Psoas muscle (tissue), 8 donors: ENCODE measurements around the gene SNCB. TPM values are rescaled to one million over a fixed set of nuclear protein-coding genes. Genes with fewer than 3 reads are reported as not detected.

Experiments
- ATAC-seq, 4 donors: fragments of 200-7000 bp; cut with Tn5 transposase; one replicate each; pipeline ENCODE4 v1.9.1; 2020; ENCODE audit warnings: moderate library complexity in 3 of 4, mild to moderate bottlenecking in 2 of 4
- DNase-seq, 2 donors: peaks; one replicate each; pipeline ENCODE4 v3.0.0-alpha.2; 2020
- H3K27ac ChIP-seq: fragments of 200-600 bp; one replicate; pipeline ENCODE4 v1.8.0; 2022
- H3K27me3 ChIP-seq, 3 donors: fragments of 200-600 bp in 1 of 3; one replicate each; pipeline versions ENCODE4 v1.6.1 to v1.8.0; 2013 to 2022; ENCODE audit warnings: low read length in 2 of 3, mild to moderate bottlenecking in 2 of 3, moderate library complexity in 1 of 3; ENCODE audit not compliant: insufficient read depth in 3 of 3
- H3K36me3 ChIP-seq, 2 donors: fragments of 200-600 bp in 1 of 2; one replicate each; pipeline versions ENCODE4 v1.6.1 to v1.8.0; 2013 to 2022; ENCODE audit warnings: low read depth in 1 of 2, mild to moderate bottlenecking in 1 of 2, moderate library complexity in 1 of 2; ENCODE audit not compliant: insufficient read depth in 1 of 2
- H3K4me1 ChIP-seq: fragments of 200-600 bp; one replicate; pipeline ENCODE4 v1.8.0; 2022
- H3K4me3 ChIP-seq: fragments of 200-600 bp; one replicate; pipeline ENCODE4 v1.8.0; 2022; ENCODE audit warnings: mild to moderate bottlenecking
- H3K9me3 ChIP-seq: fragments of 200-600 bp; one replicate; pipeline ENCODE4 v1.8.0; 2022
- CTCF ChIP-seq: fragments of 200-600 bp; IDR thresholded peaks from one replicate; pipeline ENCODE4 v1.8.0; 2022; ENCODE audit warnings: antibody characterized with exemption
- WGBS, 3 donors: extraction: QIAGEN DNeasy Blood & Tissue Kit; methylation state at CpG; one replicate each; pipeline versions ENCODE4 v1.1.6 to v1.1.7; 2013; 5-methylcytosine and 5-hydroxymethylcytosine counted together
- intact Hi-C, 2 donors: fragments of 100-400 bp; cut with DNase I; formaldehyde crosslinking; loops; one replicate each; pipeline versions ENCODE4 v1.11.0 to v1.14.2; 2022
- polyA plus RNA-seq, 3 donors: library from polyadenylated mRNA; stranded (reverse); fragments of 200-250 nt; gene quantifications; one replicate each; pipeline ENCODE4 v1.2.3, GENCODE V29; 2013
- total RNA-seq, 4 donors: library from RNA; stranded (reverse); fragmentation: NEBNext Ultra II Directional in 2 of 4; extraction: Animal tissue kit (Norgen Biotek cat#: 25700) in 2 of 4; gene quantifications; one replicate each; pipeline versions ENCODE4 v1.2.1 to v1.2.4, GENCODE V29; 2021 to 2023
- donor health status: healthy with polysubstance abuse.
- donor health status: DM: no; HTN: no; CAD: no; lungs with moderate emphysema.
- donor health status: Bipolar disorder and iron deficiency.
- donor health status: healthy.
- donor health status: DM: yes; HTN: yes; CAD: no.
- donor health status: DM: no; HTN: no; CAD: no.
- donor health status: DM: no; HTN: no; CAD: no.
- donor health status: DM: yes; HTN: yes; CAD: no.

Gene SNCB
- total and polyA plus RNA-seq, 7 donors: 0.32 to 1.2 (median 0.42) TPM

GRCh38 chr5:176639981-176640380 is 9.6 kb upstream of the SNCB start:
- 9 to 23% (median 12%) methylated on average over 4 of the region's 4 CpGs for WGBS, 3 donors
- ATAC-seq (peak; percentile 97 to 99 (median 99)), DNase-seq (peak; percentile 79 to 95)
- H3K27me3 ChIP-seq: no peaks in the 10 kb centered on the region
- peaks cover 5% of the 10 kb centered on the region for H3K4me1 ChIP-seq
- no peak for TF ChIP-seq CTCF
- intact Hi-C loops: no loop called here
- H3K27ac ChIP-seq: peak overlapping the region; percentile 70
- H3K36me3 ChIP-seq: no peaks in the 10 kb centered on the region
- no peak overlapping the region for H3K4me3 ChIP-seq
- H3K9me3 ChIP-seq: no peaks in the 10 kb centered on the region

GRCh38 chr5:176639208-176639607 is 8.9 kb upstream of the SNCB start:
- H3K27me3 ChIP-seq: peaks cover 0 to 1% (median 0%) of the 10 kb centered on the region in 3 donors
- DNase-seq (no peak), ATAC-seq (no peak)

GRCh38 chr5:176638437-176638836 is 8.1 kb upstream of the SNCB start:
- 90 to 98% (median 91%) methylated on average over 3 of the region's 3 CpGs for WGBS, 3 donors
- DNase-seq (no peak), ATAC-seq (no peak)
- Histone ChIP-seq H3K9me3 (no peaks in the 10 kb centered on the region), H3K27me3 (peaks cover 0 to 9% (median 0%) of the 10 kb centered on the region in 3 donors), H3K27ac (no peak overlapping the region), H3K36me3 (no peaks in the 10 kb centered on the region), H3K4me1 (peaks cover 5% of the 10 kb centered on the region), H3K4me3 (no peak overlapping the region)
- TF ChIP-seq CTCF: no peak
- intact Hi-C loops: no loop called here

More at GRCh38 chr5:176639208-176639607, 8.9 kb upstream of the SNCB start:
- no peak for TF ChIP-seq CTCF
- intact Hi-C loops: no loop called here
- Histone ChIP-seq H3K27ac (peak overlapping the region; percentile 70), H3K4me1 (peaks cover 5% of the 10 kb centered on the region), H3K36me3 (no peaks in the 10 kb centered on the region), H3K4me3 (no peak overlapping the region), H3K9me3 (no peaks in the 10 kb centered on the region)
- WGBS, 3 donors: 57 to 80% (median 76%) methylated on average over 3 to 4 of the region's 4 CpGs

GRCh38 chr5:176637556-176637955 is 7.2 kb upstream of the SNCB start:
- no peaks in the 10 kb centered on the region for H3K36me3 ChIP-seq
- H3K27me3 ChIP-seq: peaks cover 0 to 9% (median 0%) of the 10 kb centered on the region in 3 donors
- TF ChIP-seq CTCF: no peak
- intact Hi-C loops: no loop called here
- H3K27ac ChIP-seq: no peak overlapping the region
- H3K4me3 ChIP-seq: no peak overlapping the region
- ATAC-seq: no peak
- DNase-seq: no peak
- H3K9me3 ChIP-seq: no peaks in the 10 kb centered on the region
- peaks cover 5% of the 10 kb centered on the region for H3K4me1 ChIP-seq
- WGBS, 3 donors: 61 to 66% (median 66%) methylated on average over 4 of the region's 4 CpGs

GRCh38 chr5:176636426-176636825 is 6.1 kb upstream of the SNCB start:
- no peak for DNase-seq
- peaks cover 5% of the 10 kb centered on the region for H3K4me1 ChIP-seq
- WGBS, 3 donors: 39 to 47% (median 47%) methylated on average over 9 of the region's 9 CpGs

More at GRCh38 chr5:176636426-176636825, 6.1 kb upstream of the SNCB start:
- Histone ChIP-seq H3K36me3 (no peaks in the 10 kb centered on the region), H3K27me3 (peaks cover 0 to 9% (median 0%) of the 10 kb centered on the region in 3 donors), H3K9me3 (no peaks in the 10 kb centered on the region), H3K27ac (no peak overlapping the region), H3K4me3 (no peak overlapping the region)
- intact Hi-C loops: no loop called here
- no peak for ATAC-seq
- TF ChIP-seq CTCF: no peak
